GM12872 (cell line): ENCODE data around the gene VAMP1.
A peak's percentile ranks its signal among the peaks of the same experiment; 100 is the strongest.

Experiments used
- CTCF ChIP-seq: IDR thresholded peaks from 3 replicates; pipeline ENCODE4 v1.5.1; 2011; ENCODE audit warnings: low read depth, mild to moderate bottlenecking, low read length, moderate library complexity; ENCODE audit not compliant: insufficient read depth

VAMP1 gene

GRCh38 chr12:6493497-6494257 is 23.2 kb upstream of the VAMP1 start, which contains the start of gene NCAPD2:
NCAPD2 (plus strand) TSS chr12:6494102; CDS start chr12:6495099, 997 bp downstream.
- peak; percentile 33; the same call in 2 of the 3 replicates for TF ChIP-seq CTCF

- TF ChIP-seq CTCF, result no peak
Observed at GRCh38 chr12:6492838-6493496, 22.5 kb upstream of the VAMP1 start, which contains the start of gene MRPL51. MRPL51 (minus strand) TSS chr12:6493262; CDS start chr12:6493136, 126 bp downstream.

GRCh38 chr12:6489449-6489848 is 19.0 kb upstream of the VAMP1 start:
- no peak for TF ChIP-seq CTCF

- no peak for TF ChIP-seq CTCF
Observed at GRCh38 chr12:6488240-6488639, 17.8 kb upstream of the VAMP1 start.

- no peak for TF ChIP-seq CTCF
Observed at GRCh38 chr12:6478416-6478815, 7.9 kb upstream of the VAMP1 start.

- TF ChIP-seq CTCF, result no peak
Observed at GRCh38 chr12:6476489-6476888, 6.0 kb upstream of the VAMP1 start.

GRCh38 chr12:6472491-6472890 is 2.0 kb upstream of the VAMP1 start:
- TF ChIP-seq CTCF, result no peak
